Hypothalamus (tissue), 51 donors: ENCODE data around the gene DARS2.

Experiments
- DNase-seq, 51 donors: peaks; one replicate each; lab custom pipeline; 2025; lab: John Stamatoyannopoulos, UW

The DARS2 gene

DNA sequence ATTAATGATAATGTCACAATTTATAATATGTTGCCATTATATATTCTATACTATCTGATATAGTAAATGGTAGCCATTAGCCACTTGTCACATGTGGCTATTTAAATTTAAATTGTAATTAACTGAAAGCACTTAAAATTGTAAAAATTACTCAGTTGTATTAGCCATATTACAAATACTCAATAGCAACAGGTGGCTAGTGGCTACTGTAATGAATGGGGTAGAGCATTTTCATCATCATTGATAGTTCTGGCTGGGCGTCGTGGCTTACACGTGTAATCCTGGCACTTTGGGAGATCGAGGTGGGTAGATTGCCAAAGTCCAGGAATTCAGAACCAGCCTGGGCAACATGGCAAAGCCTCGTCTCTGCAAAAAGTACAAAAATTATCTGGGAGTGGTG, 60.2 kb downstream of the DARS2 start:
- no peak for DNase-seq

DNA sequence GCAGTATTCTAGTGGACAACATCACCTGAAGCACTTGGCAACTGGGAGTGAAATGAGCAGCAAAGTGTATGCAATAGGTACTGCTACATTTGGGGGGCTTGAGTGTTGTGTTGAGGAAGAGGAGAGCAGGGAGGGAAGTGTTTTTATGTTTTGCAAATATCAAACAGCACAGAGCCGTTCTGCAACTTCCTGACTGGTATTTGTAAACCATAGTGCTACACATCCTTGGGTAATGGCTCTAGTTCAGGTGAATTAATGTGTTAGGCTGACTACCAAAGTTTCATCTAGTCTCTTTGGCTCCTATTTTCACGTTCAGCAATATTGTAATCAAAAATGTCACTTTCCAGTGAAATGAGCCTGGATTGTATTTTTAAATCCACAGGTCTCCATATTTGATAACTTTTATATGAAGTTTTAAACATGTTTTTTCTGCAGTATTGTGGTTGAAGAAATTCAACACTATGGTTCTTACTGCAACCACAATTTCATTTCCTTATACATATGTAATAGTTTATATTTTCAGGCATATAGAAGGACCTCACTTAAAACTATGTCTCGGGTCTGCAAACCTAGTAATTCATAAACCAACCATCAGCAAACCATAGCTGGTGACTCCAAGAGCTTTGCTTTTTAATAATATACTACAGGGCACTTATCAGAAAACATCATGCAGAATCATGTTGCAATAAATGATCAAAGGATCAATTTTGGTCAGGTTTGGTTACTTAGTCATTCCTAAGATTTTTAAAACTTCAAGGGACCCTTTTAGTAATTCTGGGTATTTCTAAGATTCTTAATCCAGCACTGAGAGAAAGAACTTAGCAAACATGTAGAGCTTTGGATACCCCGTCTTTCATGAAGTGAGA, 62.5 kb downstream of the DARS2 start:
- no peak for DNase-seq

DNA sequence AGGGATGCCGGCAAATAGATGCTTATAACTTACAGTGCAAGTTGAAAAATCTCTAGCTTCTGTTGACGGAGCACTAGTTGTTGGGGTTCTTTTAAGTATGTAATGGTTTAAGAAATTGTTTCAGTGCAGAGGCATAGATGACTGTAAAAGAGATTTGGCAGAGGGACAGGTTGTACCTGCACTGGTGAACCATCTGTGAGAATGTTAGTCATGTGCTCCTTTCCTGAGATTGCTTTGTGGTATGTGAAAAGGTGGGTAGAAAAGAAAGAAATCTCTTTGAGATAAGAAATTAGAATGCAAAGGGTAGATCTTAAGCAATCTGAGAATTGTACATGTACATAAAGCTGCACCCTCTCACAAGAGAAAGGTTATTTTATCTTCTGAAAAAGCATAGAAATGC, 63.2 kb downstream of the DARS2 start:
- DNase-seq, result no peak

DNA sequence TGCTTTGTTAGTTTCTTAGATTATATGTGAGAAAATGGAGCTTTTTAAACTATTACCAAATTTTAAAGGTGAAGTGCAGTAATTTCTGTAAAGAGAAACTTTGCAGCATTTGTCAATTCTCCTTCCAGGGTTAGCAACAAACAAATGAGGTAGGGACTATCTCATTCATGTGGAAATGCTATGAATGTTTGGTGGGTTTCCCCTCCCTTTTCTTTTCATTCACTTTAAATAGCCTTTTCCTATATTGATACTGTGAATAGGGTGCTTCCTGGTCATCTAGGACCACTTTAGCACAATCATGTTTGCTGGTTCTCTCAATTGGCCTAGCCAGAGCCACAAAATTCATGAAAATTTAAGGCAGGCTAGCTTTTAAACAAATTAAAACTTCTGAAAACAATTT, 64.3 kb downstream of the DARS2 start:
- no peak for DNase-seq

GRCh38 chr1:173889885-173890284, 65.4 kb downstream of the DARS2 start:
- no peak for DNase-seq

- no peak for DNase-seq
Measured at GRCh38 chr1:173893611-173894010, 69.1 kb downstream of the DARS2 start.

DNA sequence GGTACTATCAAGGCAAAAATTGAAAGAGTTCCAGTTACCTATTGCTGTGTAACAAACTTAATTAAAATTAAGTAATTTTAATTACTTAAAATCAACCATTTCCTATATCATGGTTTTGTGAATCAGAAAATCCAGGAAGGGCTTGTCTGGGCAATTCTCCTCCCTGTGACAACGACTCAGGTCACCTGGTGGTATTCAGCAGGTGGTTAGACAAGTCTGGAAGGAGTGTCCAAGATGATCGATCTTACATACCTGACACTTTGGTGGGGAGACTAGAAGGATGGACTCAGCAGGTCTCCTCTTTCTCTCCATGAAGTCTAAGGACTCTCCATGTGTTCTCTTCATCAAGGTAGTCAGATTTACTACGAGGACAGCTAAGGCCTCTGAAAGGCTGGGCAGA, 69.7 kb downstream of the DARS2 start:
- DNase-seq, result no peak

DNA sequence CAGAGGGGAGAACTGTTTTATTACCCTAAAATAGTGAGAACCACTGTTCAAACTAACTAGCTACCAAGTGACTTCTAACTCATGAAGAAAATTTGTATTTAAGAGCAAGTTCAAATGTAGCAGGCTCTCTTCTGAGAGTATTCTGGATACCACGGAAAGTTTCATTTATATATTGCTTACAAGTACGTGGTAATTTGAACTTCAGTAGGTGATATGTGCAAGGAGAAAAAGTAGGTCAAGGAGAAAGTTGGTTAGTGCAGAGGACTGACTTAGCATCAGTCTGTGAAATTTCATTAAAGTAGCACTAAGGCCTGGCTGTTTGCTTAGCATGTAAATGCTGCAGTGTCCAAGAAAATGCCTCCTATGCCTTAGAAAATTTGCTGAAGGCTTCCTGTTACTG, 76.0 kb downstream of the DARS2 start:
- DNase-seq, result no peak

GRCh38 chr1:173900992-173901391, 76.5 kb downstream of the DARS2 start:
- DNase-seq, result no peak

- DNase-seq, result no peak
Measured at GRCh38 chr1:173903827-173904531, 79.5 kb downstream of the DARS2 start.
